EL (cell line): ENCODE measurements around the gene SLC27A5.
"Not testable (repeated sequence)": the region's sequence is repeated elsewhere in the genome, so short reads cannot be mapped to it uniquely, and the experiment has no call there.

ENCODE experiments used
- DNase-seq: peaks from one replicate; pipeline ENCODE4 v3.0.0-alpha.2; 2016

SLC27A5 gene

DNA sequence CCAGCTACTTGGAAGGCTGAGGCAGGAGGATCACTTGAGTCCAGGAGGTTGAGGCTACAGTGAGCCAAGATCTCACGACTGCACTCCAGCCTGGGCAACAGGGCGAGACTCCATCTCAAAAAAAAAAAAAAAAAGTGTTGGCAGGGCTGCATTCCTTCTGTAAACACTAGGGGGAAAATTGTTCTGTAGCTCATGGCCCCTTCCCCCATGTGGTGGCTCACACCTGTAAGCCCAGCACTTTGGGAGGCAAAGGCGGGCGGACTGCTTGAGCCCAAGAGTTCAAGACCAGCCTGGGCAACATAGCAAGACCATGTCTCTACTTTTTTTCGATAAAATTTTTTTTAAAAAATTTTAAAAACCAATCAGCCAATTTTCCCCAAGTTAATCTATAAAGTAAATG lies 27.4 kb downstream of the SLC27A5 start:
- not testable (repeated sequence) for DNase-seq

DNA sequence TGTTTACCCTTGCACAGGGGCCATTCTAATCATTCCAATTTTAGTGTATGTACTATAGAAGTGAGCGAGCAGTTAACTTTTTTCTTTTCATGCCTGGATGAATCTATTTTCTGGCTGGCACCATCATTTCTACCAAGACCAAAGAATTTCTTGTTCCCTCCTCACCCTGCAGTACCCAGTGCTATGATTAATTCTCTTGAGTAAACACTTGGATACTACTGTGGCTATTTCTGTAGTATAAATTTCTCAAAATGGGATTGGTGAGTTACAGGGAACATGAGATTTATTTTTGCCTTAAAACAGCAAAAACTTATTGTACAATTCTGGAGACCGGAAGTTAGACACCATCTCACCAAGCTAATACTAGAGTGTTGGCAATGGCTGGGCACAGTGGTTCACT lies 28.0 kb downstream of the SLC27A5 start:
- DNase-seq, result no peak

DNA sequence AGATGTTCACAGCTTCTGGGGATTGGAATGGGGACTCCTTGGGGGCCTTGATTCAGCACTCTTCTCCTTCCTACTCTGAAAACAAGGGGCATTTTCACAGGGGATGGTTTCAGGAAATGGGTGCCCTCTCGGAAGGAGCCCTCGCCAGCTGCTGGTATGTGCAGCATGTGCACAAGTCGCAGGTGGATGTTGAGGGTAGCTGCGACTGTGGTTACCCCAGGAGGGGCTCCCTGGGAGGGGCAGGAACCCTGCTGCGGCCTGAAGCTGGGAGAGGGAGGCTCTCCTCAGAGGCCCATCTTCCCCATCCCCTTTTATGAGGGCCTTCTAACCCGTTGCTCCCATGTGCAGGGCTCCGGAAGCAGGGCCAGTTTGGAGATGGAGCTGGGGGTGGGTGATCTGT lies 29.4 kb downstream of the SLC27A5 start:
- no peak for DNase-seq

DNA sequence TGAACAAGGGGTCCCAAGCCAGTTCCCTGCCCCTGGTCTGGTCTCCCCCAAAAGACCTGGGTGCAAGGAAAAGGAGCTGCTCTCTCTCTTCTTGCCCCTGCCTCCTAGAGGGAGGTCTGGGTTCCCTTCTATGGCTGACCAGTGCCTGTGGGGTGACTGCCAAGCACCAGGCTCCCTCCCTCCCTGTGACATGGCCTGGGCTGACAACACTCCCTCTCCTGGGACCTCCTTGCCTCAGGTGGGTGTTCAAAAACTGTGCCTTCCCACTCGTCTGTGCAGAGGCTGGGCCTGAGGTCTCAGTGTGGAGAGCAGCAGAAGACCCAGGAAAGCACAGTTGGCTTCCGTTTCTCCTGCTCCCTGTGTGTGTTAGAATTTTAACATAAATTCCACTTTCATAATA lies 31.0 kb downstream of the SLC27A5 start:
- DNase-seq, result no peak

DNA sequence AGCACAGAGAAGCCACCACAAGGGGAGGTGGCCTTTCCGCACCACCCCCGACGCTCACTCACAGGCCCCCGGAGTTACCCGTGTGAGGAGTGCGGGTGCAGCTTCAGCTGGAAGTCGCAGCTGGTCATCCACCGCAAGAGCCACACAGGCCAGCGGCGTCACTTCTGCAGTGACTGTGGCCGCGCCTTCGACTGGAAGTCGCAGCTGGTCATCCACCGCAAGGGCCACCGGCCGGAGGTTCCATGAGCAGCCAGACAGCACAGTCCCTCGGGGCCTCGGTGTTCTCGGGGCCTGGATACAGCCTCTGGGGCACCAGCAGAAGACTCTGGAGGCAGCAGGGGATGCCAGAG lies 31.3 kb downstream of the SLC27A5 start:
- no peak for DNase-seq

DNA sequence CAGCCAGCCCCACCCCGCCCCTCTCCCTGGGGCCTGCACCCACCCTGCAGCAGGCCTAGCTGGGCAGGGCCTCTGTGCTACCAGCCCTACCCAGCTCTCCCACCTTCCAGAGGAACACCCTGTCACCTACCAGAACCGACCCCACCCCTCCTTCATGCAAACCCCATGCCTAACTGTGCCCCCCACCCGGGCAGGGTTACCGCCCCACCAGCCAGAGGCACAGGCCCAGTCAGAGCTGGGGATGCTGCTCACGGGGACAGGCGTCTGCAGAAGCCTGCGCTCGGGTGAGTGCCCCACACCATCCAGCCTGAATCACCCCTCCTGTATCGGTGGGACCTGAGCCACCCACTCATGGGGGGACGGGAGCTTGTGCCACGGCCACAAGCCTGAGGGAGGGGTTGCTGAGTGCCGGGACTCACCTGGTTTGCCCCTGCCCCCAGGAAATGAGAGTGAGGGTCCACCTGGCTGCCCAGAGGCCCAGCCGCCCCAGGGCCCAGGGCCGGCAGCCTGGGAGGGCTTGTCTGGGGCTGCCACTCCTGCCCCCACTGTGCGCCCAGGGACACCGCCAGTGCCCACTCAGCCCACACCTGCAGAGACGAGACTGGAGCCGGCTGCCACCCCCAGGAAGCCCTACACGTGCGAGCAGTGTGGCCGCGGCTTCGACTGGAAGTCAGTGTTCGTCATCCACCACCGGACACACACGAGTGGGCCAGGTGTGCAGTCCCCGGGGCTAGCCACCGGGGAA lies 31.9 kb downstream of the SLC27A5 start:
- no peak for DNase-seq

DNA sequence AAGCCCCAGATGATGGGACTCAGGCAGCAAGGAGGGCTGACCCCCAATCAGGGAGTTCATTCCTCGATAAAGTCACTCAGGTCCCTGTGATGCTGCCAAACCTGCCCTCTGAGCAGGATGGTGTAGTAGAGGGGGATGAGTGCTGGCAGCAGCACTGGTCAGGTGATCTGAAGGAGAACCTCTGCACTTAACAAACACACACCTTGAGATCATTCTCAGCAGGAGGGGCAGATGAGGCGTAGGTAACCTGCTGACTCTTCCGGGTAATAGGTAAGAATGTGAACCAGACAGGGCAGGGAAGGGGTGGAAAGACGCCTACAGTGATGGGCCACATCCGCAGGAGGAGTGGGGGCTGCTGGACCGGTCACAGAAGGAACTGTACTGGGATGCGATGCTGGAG lies 32.5 kb downstream of the SLC27A5 start:
- DNase-seq, result no peak

DNA sequence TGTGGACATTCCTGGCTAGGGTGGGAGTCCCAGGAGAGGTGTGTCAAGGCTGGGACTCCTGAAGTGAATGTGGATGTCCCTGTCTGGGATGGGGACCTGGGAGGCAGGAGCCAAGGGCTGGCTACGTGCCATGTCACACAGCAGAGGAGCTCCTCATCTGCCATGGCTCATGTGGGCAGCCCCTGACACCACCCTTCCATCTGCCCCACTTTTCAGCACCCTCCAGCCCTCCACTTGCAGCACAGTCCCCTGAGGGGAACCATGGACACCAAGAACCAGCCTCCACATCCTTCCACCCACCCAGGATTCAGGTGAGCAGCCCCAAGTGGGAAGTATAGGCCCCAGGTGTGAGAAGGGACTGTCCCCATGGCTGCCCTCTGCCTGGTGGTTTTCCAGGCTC lies 33.9 kb downstream of the SLC27A5 start:
- no peak for DNase-seq

DNA sequence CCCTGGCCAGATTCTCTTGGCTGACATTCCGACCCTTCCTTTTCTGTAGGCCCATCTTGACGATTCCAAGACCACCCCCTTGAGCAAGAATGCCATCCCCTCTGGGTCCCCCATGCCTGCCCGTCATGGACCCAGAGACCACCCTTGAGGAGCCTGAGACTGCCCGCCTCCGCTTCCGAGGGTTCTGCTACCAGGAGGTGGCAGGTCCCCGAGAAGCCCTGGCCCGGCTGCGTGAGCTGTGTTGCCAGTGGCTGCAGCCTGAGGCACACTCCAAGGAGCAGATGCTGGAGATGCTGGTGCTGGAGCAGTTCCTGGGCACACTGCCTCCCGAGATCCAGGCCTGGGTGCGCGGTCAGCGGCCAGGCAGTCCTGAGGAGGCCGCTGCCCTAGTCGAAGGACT lies 34.7 kb downstream of the SLC27A5 start:
- DNase-seq, result no peak

DNA sequence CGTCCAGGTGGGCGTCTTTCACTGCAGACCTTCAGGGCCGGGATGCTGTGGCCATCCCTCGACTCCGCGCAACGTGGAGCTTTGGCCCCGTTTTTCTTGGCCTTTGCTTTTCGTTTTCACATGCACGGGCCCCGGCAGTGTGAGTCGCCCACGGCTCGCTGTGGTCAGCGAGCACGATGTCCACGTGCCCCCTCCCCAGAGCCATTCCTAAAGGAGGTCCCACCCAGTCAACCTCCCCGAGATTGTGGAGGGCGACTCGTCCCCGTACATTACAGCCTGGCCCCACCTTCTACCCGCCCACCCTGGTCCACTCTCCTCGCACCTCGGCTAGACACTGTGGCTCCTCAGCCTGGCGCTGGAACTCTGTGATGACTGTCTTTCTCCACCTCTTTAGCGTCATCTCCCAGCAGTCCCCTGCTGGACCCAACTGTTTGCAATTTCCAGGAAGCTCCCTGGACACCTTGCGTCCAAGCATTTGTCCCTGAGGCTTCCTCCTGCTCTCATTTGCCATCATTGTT lies 35.2 kb downstream of the SLC27A5 start:
- DNase-seq, result peak; percentile 12

DNA sequence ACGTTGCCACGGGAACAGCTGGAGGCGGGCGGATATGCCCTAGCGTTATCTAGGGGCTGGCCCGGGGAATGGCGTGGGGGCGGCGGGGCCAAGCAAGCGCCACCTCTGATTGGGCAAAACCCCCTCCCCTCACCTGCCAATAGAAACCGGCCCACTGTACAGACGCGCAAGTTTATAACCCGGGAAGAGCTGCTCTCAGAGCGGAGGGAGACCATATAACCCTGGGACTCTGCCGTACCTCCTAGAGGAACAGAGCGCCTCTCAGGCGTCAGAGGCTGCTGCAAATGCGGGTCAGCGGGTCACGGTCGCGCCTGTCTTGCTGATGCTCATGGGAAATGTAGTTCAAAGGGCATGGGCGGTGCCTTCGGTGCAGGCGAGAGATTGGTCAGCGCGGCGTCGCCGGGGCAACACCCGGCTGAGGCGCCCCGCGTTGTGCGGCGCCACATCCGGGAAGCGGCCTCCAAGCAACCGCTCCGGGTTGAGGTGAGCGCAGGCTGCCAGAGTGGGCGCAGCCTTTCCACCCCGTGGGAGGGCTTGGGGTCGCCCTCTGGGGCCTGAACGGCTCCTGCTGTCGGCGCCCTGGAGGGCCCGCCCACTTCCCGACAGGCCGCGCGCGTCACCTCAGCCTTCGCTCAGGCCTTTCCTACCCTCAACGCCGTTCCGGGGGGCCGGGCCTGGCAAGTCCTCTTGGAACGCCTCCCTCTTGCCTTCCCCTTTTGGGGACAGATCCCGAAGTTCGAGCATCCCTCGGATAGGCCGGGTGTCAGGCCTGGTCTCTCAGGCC lies 35.9 kb downstream of the SLC27A5 start, which contains the start of gene ZNF446:
TSS of gene ZNF446 (plus strand) at position 639 of the 784 bp plus-strand sequence. CDS start 867 bp downstream, outside the sequence.
- peak; percentile 96 for DNase-seq

DNA sequence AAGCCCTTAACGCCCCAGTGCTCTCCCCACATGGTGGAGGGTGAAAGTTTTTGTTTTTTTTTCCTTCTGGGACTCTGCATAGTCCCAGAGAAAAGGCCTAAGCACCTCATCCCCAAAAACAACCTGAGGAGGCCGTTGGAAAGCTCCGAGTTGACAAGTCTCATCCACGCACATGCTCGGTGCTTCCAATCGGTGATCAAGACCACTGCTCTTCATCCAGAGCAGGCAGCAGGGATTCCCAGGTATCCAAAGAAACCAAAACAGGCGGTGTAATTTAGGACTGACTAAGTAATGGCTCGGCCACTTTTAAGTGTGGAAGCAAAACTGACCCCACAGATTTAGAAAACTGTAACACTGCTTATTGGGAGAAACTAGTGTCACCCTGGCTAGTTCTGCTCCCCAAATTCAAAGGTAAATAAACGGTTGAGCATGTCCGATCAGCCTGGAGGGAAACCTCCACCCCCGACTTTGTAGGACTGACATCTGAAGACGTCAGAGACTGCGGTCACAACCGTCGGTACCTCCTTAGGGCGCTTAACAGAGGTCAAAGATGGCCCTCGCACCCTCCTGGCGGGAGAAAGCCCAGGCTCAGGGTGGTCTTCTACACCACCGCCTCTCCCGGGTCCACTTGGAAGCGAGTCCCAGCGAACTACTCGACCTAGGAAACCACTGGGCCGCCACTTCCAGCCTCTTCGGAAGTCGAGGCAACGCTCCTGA lies 36.6 kb downstream of the SLC27A5 start:
- no peak for DNase-seq

DNA sequence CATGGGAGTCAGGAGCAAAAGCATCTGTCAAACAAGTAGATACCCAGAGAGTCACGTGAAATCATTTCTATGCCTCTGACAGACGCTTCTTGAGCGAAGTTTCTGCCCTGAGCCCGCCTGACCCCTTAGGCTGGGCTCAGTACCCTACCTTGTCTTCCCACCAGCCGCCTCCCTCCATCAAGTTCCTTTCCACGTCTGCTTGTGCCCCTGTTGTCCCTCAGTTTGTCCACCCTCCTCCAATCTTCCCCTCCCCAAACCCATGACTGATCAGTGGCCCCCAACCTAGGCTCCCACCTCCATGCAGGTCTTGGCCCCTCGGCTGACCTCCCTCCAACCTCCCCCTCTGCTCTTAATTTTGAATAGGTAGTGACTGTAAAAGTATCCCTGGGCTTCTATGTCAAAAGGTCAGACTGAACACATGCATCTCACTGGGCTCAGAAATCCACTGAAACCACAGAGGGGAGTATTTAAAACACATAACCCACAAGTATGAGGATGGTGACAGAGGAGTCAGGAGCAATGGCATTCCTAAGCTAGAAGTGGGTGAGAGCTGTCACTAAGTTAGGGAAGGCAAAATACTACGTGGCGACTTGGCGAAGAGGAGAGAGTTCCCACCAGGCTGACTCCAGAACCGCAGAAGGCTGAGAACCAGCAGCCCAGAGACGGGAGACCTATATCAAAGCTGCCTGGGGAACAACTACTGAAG lies 37.3 kb downstream of the SLC27A5 start:
- DNase-seq, result peak; percentile 65

DNA sequence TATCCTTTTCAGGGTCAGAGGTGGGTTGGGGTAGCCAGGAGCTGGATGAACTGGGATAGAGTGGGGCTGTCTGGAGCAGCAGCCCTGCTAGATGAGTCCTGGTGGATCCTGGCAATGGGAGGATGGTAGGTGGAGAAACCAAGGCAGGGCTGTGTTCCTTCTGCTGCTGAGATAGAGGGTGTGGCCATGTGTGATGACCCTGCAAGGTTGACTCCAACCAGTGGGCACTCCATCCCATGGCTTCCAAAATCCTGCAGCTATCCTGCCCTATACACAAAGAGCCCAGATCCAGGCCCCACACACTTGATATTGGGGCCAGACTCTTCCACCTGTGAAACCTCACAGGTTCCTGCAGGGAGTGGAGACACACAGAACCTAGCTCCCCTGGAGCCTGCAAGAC lies 38.0 kb downstream of the SLC27A5 start:
- DNase-seq, result no peak

DNA sequence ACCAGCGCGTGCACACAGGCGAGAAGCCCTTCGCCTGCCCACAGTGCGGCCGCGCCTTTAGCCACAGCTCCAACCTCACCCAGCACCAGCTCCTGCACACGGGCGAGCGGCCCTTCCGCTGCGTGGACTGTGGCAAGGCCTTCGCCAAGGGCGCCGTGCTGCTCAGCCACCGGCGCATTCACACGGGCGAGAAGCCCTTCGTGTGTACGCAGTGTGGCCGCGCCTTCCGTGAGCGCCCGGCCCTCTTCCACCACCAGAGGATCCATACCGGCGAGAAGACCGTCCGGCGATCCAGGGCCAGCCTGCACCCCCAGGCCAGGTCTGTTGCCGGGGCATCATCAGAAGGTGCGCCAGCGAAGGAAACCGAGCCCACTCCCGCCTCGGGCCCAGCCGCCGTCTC lies 40.1 kb downstream of the SLC27A5 start:
- no peak for DNase-seq

DNA sequence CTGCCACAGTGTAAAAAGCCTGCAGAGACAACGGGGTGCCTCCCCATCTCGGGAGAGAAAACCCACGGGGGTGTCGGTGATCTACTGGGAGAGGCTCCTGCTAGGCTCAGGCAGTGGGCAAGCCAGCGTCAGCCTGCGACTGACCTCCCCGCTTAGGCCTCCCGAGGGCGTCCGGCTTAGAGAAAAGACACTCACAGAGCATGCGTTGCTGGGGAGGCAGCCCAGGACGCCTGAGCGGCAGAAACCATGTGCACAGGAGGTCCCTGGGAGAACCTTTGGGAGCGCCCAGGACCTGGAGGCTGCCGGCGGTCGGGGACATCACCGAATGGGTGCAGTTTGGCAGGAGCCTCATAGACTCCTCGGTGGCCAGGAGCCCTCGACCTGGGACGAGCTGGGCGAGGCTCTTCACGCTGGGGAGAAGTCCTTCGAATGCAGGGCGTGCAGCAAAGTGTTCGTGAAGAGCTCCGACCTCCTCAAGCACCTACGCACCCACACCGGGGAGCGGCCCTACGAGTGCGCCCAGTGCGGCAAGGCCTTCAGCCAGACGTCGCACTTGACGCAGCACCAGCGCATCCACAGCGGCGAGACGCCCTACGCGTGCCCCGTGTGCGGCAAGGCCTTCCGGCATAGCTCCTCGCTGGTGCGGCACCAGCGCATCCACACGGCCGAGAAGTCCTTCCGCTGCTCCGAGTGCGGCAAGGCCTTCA lies 40.8 kb downstream of the SLC27A5 start:
- DNase-seq, result not testable (repeated sequence)

DNA sequence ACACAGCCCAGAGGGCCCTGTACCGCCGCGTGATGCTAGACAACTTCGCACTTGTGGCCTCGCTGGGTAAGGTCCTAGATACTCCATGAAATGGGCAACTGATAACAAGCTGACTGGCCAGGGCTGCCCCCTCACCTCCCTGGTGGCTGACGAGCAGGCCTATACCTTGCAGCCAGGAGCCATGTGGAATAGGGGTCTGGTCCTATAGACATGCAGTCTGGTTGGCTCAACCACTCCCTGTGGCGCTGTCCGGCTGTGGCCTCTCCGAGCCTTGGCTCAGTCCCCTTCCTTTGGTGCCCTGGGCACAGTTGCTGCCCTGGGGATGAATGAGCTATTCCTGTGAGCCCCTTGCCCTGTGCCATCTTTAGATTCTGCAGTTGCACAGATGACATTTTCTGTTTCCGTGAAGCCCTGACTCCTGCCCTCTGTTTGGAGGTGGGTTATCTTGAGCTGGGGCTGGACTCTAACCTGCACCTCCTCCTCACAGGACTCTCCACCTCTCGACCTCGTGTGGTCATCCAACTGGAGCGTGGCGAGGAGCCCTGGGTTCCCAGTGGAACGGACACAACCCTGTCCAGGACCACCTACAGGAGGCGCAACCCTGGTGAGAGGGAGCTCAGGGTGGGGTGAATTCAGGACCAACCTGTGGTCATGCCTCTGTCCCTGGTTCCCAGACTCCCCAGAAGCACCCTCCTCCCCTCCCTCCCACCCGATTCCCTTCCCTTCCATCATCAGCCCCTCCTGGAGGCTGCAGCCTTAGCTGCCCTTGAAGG lies 42.4 kb downstream of the SLC27A5 start:
- DNase-seq, result no peak

DNA sequence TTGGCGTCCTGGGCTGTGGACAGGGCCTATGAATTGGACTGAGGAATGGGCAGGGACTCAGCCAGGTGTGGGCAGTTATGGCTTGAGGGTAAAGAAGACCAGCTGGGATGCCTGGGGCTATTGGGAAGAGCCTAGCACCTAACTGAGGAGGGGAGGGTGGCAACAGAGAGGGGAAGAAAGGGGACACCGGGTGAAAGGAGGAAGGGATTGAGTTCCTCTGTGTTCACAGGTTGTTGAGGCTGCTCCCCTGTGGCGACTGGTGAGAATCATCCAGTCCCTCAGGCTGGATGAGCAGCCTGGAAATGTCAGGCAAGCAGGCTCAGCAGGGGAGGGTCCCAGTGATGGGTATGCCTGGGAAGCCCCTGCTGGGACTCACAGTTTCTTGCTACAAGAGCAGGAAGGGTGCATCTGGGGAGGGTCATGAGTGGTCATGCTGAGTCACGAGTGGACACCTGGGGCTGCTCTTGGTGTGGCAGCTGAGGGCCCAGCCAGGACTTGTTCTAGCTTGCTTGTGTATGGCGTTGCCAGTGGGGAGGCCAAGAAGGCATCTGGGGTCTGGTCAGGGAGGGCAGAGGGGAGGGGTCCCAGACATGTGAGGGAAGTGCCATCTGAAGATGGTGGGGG lies 43.5 kb downstream of the SLC27A5 start:
- DNase-seq, result no peak

DNA sequence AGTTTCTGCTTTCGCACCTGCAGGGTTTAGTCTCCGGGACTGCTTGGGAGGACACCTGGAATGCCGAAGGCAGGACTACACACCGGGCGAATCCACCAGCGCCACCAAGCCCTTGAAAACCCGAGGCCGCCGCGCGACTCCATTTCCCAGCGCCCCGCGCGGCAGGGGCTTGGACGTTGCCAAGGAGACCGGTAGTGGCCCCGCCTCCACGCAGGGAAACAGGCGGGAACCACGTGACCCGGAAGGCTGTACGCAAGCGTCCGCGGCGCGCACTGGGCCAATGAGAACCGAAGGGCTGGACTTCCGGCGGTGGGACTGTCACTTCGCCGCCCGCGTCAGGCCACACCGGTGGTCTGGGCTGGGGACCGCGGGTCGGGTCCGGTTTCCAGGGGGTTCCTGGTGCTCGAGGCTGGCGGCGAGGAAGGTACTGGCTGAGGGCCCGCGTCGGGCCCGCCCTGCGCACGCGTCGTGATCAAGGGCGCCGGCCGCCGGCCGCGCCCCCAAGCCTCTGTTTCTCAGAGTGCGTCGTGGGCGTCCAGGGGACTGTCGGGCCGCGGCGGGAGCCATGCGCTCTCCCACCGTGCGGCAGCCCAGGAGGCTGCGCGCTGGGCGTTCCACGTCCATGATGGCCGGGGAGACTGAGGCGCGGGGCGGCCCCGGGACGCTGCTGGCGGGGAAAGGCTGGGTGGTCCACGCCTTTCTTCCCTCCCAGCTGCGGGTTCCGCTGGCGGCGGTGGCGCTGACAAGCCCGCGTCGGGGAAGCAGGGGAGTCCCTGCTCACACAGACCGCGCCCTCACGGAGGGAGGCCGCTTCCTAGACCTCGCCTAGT lies 44.8 kb downstream of the SLC27A5 start, which contains the start of gene ZNF324:
TSS of gene ZNF324 (plus strand) at position 321 of the 830 bp plus-strand sequence. CDS start 2,106 bp downstream, outside the sequence.
- DNase-seq, result peak; percentile 94
